HK-2 (cell line): ENCODE measurements around the gene CHIC2.
"Not testable (repeated sequence)": the region's sequence is repeated elsewhere in the genome, so short reads cannot be mapped to it uniquely, and the experiment has no call there.

Experiments used
- DNase-seq: peaks from one replicate; pipeline ENCODE4 v3.0.0-alpha.2; 2018; ENCODE audit not compliant: unreplicated experiment

Gene CHIC2

DNA sequence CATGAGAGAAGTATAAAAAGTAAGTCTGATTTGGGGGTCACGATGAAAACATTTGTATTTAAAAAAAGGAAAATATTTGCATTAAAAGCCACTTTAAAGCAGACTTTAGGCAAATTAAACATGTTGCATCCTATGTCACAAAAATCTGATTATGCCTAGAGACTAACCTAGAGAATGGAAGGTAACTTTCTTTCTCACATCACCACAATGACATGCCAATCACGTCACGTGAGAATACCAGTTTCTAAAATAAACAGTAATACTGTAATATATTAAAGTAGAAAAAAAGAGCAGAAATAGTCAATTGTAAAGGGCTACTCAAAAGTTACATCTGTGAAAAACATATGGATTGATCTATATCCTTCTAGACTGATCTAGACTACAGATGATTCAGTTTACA, 3.3 kb downstream of the CHIC2 start:
- DNase-seq: no peak

DNA sequence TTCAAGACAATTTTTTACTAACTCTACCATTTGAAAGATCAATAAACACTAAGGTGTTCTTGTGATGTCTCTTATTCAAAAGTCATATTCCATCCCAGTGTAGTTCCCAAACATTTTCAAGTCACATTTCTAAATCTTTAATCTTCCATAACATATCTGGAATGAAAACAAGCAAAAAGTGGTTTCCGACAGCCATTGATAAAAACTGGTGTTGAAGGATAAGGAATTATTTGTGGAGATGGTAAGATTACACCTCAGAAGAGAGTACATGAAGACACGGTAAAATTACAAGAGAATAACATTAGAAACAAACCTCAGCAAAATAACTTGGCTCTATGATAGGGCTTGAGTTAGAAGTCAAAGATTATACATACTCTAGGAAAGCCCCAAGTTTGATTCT, 4.3 kb downstream of the CHIC2 start:
- DNase-seq: no peak

DNA sequence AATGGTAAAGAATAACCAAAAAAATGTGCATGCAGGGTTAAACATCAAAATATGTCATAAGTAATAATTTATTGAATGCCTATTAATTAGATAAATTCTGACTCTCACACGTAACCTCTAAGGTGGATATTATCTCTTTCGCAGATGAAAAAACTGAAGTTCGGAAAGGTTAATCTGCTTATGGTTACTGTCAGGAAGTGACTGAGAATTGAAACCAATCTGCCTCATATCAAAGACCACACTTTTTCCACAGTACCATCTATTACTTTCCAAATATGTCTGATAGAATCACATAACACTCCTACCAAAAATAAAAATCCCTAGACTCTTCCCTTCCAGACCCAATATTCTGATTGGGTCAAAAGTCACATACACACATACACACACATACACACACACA, 6.2 kb downstream of the CHIC2 start:
- no peak for DNase-seq

DNA sequence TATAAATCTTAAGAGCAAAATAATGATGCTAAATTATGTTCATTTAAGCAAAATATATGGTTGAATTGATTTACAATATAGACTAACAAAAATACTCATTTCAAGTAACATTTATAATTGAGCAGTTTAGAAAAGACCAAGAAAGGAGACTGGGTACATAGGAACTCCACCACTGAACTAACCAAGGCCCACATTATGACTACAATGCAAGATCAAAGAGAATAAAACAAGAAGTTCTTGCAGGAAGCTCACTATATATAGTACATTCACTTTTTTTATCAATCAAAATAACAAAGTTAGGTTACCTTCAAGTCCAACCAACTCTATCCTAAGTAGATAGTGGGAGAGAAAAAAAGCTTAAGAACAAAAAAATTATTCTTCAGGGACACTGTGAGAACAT, 8.0 kb downstream of the CHIC2 start:
- no peak for DNase-seq

DNA sequence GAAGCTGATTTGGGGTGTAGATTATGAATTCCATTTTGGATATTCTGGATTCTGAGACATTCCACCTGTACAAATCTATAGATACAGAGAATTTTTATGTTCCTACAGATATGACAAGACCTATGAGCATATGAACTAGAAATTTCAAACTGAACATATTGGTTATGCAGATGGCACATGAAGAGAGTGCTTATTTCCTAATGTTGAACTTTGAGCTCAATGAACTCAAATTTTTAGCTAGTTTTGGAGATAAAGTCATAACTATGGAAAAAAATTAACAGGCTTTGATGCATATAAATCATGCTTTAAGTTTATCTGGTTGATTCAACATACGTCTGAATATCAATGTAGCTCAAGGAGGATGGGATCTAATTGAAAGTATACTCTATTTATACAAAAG, 8.9 kb downstream of the CHIC2 start:
- no peak for DNase-seq

DNA sequence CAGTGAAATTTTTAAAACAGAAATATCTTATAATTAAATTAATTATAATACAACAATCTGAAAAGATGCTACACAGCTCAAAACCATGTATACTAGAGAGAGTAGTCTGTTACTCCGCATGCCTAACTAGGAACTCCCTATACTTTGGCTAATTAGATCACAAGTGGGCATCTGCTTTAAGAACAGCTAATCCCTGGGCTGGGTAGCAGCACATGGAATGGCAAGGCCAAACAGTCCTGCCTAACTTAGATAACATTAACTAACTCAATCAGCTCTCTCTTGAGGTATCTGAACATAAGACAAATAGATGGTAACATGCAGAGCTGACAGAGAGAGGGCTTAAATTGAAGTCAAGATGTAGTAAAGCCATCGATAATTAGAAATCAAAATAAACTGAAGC, 9.9 kb downstream of the CHIC2 start:
- DNase-seq: no peak

DNA sequence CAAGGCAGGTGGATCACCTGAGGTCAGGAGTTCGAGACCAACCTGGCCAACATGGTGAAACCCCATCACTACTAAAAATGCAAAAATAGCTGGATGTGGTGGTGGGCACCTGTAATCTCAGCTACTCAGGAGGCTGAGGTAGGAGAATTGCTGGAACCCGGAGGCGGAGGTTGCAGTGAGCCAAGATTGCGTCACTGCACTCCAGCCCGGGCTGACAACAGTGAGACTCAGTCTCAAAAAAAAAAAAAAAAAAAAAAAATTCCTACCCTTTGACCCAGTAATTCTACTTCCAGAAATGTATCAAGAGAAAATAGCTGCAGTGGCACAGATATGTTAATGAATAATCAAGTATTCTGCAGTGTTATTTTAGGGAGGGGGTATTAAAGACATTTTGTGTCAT, 11.1 kb downstream of the CHIC2 start:
- not testable (repeated sequence) for DNase-seq

DNA sequence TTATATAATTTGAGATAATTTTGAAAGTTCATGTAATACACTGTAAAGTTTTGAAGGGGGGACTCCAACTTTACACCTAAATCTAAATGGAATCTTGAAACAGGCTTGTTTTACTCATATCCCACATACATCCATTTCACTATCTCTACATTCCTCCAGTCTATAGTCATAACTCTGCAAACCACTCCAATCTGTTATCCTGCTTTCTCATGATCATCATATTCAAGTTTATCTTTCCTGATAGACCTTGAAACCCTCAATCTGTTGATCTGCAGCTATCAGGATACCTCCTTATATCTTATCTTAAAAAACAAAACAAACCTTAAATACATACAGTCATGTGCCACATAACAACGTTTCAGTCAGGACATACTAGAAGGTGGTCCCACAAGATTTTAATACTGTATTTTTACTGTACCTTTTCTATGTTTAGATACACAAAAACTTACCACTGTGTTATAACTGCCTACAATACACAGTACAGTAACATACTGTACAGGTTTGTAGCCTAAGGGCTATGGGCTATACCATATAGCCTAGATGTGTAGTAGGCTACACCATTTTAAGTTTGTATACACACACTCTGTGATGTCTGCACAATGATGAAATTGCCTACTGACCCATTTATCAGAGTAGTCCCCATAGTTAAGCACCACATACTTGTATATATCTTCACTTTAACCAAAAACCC, 14.0 kb downstream of the CHIC2 start:
- DNase-seq: no peak

DNA sequence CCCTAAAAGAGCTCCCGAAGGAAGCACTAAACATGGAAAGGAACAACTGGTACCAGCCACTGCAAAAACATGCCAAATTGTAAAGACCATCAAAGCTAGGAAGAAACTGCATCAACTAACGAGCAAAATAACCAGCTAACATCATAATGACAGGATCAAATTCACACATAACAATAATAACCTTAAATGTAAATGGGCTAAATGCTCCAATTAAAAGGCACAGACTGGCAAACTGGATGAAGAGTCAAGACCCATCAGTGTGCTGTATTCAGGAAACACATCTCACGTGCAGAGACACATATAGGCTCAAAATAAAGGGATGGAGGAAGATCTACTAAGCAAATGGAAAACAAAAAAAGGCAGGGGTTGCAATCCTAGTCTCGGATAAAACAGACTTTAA, 20.8 kb downstream of the CHIC2 start:
- DNase-seq: not testable (repeated sequence)

DNA sequence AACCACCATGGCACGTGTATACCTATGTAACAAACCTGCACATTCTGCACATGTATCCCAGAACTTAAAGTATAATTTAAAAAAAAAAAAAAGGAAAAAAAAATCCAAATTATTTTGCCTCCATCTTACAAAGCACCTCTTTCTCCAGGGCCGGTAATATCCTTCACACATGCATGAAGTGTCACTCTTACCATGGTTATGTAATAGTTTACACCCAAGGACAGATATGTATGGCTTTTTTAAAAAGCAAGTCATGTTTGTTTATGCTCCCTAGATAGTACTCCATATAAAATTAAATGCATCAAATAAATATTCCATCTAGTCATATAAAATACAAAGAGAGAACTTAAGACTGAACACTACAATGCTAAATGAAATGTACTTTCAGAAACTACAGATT, 22.5 kb downstream of the CHIC2 start:
- no peak for DNase-seq

DNA sequence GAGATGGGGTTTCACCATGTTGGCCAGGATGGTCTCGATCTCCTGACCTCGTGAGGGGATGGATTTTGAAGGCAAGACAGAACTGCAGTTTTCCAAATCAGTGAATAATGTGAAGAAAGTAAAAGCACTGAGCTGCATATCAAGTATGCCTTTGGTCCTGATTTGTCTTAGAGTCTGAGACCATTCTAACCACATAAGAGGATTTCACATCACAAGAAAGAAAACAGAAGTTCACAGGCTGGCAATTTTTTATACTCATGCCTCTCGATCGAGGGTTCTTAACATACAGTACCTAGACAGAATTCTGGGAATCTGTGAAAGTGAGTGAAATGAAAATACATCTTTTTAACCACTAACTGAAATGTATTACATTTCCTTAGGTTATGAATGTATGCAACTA, 23.3 kb downstream of the CHIC2 start:
- no peak for DNase-seq

DNA sequence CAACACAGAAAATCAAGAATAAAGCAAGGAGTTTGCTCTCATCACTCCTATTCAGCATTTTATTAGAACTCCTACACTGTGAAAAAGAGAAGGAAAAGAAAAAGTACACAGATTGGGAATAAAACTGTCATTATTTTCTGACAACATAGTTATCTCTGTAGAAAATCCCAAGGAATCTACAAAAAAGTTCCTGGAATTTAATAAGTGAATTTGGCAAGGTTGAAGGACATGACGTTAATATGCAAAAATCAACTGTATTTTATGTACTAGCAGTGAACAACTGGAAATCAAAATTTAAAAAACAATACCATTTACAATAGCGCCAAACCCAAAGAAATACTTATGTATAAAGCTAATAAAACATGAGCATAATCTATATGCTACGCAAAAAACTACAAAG, 26.3 kb downstream of the CHIC2 start:
- DNase-seq: no peak

DNA sequence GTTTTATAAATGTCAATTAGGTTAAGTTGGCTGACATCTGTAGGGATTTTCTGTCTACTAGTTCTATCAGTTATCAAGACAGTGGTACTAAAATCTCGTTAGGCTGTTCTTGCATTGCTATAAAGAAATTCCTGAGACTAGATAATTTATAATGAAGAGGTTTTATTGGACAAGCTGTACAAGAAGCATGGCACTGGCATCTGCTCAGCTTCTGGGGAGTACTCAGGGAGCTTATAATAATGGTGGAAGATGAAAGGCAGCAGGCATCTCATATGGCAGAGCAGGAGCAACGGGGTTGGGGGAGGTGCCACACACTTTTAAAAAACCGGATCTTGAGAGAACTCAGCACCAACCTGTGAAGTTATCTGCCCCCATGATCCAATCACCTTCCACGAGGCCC, 28.2 kb downstream of the CHIC2 start:
- no peak for DNase-seq

DNA sequence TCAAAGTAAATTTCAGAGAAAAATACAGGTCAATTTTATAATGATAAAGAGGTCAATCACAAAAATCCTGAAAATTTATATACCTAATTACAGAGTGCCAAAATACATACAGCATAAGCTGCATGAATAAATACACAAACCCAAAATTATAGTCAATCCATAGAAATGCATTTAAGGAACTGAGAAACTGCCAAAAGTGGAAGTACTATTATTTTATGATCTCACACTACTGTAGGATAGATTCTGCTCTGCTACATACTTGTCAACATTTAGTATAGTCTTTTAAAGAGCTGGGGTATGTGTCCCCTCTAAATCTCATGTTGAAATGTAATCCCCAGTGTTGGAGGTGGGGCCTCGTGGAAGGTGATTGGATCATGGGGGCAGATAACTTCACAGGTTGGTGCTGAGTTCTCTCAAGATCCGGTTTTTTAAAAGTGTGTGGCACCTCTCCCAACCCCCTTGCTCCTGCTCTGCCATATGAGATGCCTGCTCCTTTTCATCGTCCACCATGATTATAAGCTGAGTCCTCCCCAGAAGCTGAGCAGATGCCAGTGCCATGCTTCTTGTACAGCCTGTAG, 31.8 kb downstream of the CHIC2 start:
- no peak for DNase-seq

DNA sequence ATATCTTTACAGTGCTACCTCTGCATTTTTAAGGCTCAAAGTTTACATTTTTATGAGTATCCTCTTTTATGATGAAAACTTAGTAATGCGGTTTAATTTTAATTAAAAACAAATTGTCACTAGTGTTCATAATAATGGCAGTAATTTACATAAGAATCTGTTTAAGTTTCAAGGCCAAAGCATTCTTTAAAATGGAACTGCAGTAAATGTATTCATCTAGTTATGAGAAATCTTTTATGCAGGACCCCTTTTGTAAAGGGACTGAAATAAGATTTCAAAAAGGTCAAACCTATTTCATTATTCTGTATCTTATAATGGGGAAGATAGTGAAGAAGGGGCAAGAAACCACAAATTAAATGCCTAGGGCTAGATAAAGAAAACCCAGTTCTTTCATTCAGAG, 37.1 kb downstream of the CHIC2 start:
- DNase-seq: no peak

DNA sequence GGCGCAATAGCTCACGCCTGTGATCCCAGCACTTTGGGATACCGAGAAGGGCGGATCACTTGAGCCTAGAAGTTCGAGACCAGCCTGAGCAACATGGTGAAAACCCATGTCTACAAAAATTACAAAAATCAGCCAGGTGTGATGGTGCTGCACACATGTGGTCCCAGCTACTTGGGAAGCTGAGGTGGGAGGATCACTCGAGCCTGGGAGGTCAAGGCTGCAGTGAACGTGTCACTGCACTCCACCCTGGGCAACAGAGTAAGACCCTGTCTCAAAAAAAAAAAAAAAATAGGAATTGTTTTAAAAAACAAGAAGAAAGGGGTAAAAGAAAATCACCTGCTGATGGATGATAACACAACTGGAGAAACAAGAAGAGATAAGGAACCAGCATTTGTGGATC, 38.8 kb downstream of the CHIC2 start:
- no peak for DNase-seq

DNA sequence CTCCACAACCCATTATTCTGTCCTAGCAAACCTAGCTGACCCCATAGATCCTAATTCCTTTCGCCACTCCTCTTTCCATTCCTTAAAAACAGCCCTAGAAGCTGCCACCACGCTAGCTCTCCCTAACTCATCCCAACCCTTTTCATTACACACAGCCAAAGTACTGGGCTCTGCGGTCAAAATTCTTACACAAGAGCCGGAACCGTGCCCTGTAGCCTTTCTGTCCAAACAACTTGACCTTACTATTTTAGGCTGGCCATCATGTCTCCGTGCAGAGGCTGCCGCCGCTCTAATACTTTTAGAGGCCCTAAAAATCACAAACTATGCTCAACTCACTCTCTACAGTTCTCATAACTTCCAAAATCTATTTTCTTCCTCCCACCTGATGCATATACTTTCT, 41.4 kb downstream of the CHIC2 start:
- not testable (repeated sequence) for DNase-seq

DNA sequence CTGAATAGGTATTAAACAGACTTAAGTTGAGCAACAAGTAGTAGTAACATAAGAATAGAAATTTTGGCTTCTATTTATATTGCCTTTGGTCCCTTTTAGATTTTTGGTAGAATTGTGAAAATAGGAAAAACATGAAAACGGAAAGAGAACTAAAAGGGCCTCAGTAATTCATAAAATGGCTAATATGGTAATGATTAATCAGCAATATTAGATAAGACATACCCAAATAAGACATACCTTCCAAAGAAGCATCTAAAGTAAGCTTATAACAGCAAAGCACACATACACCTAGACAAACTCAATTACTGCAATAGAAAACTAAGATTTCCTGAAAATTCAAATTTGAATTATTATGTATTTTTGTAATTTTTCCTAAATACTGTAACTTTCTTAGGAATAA, 46.4 kb downstream of the CHIC2 start:
- no peak for DNase-seq

DNA sequence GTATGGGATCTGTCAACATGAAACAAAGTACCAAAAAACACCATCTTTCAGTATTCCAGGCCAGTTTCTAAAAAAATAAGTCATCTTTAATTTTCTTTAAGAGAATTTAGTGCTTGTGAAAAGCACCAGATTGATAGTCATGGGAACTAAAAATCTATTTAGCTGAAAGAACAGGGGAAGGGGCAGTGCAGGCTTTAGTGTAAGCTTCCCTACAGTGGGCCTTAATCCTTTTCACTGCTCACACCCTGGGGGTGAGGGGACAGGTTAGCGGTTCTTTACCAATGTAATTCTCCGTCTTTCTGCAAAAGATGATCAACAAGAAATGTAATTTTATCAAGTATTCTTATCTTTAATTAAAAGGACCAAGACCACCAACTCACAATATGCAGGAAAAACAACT, 47.1 kb downstream of the CHIC2 start:
- no peak for DNase-seq

DNA sequence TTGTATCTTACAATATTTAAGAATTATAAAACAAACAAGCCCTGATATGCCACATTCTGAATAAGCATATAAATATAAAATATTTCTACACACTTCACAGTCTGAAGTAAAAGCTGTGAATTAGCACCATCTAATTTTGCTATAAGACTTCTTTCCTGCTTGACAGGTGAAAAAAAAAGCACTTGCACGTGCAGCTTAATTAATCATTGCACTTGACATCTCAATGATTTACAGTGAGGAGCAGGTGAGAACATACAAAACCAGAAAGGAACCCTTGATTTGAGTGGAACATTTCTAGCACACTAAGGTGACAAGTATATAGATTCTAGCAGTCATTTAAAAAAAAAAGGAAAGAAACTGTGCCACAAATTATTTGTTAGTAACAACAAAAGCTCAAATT, 47.9 kb downstream of the CHIC2 start:
- DNase-seq: no peak

DNA sequence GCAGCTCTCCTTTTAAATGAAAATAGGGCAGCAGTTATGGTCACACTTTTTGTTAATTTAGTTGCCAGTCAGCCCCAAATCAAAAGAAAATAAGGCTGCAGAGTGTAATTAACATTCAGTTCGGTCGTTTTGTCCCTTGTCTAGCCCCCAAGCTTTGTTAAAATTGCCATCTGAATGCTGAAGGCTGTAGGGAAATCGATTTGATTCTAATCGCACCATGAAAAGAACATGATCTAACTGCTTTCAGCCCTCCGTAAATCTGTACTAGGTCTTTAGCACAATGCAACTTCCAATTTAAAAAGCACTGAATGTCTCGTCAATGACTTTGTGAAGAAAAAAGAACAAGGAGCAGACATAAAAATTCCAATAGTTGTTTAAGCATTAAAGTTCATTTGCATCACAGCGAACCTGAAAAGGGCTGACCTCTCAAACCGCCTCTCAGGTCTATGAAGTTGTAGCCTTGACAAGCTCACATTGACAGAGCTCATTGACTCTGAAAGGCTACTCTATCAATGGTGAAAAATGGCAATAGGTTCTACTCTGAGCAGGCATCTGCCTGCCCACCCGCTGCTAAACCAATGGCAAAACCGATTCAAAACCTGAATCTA, 48.9 kb downstream of the CHIC2 start:
- no peak for DNase-seq

DNA sequence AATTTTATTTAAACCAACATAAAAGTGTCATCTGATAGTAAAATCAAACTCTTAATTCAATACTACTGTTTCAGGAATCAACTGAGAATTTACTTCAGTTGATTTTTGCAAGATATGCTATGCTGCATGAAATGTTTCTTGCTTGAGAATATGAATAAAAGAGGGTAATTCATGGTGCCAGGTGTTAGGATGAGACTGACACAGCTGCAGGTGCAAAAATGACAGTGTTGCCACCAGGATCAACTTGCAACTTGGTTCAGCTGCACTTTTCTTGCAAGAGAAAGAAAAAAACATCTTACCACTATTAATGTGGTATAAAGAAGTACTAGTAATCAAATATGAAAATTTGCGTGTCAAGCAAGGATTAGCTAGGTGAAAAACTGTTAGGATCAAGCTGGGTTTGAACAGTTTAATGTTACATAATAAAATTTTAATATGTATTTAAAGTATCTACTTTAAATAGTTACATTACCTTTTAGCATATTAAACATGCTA, 49.7 kb downstream of the CHIC2 start:
- no peak for DNase-seq

DNA sequence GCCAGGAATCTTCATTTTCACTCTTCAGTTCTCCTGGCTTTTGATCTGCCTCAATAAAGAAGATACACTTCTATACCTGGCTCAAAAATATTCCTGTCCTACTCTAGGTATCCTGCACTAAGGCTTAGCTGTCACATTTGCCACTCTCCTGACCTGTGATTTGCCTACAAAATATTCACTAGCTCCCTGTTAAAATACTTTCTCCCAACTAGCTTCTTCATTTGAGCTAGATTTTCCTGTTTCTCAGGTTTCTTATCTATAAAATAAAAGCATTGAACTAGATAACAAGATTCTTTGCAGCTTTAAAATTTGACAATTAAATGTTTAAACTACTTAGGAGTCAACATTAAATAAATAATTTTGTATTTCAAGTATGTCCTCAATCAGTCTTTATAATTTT, 53.2 kb downstream of the CHIC2 start:
- DNase-seq: no peak

DNA sequence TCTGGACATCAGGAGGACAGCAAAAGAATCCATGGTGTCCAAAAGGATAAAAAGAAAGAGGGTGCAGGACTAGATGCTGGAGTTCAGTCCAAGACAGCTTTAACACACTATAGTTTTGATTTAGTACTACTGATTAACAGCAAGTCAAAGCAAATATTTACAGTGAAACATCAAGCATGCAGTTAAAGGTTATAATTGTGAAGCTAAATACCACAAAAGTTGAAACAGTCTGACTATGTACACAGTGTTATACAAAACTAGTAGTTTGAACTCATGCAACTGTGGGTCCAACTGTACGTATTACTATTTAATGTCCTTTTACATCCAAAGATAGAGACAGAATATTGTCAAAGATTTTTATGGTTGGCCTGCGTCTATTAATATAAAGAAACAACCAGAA, 57.6 kb downstream of the CHIC2 start:
- no peak for DNase-seq
